ENCODE measurements around the gene LGR4. TPM values are rescaled to one million over a fixed set of nuclear protein-coding genes. Genes with fewer than 3 reads are reported as not detected.
A peak's percentile ranks its signal among the peaks of the same experiment; 100 is the strongest.

Gene LGR4
- total and polyA plus RNA-seq, 2 of the 13 experiments (the other 11 are each of a cell fraction or from before 2014, with no cell fraction given), result 42.1 to 68.7 TPM

- TF ChIP-seq MAZ (IDR thresholded peaks at IDR 0.05; ENCODE audit: borderline replicate concordance, low read depth, low read length), result no peak
- peak; percentile 73; the same call in 1 of the 2 replicates for TF ChIP-seq MAZ (CRISPR knock-in tag; IDR thresholded peaks at IDR 0.05; ENCODE audit: low read depth)
- TF ChIP-seq NPAS2 (CRISPR knock-in tag; IDR thresholded peaks at IDR 0.05; ENCODE audit: borderline replicate concordance), result no peak
- peak; percentile 76; the same call in 1 of the 2 replicates for TF ChIP-seq ZNF264 (CRISPR knock-in tag; IDR thresholded peaks at IDR 0.05)
- peak; percentile 86 for TF ChIP-seq HNF1B (CRISPR knock-in tag; IDR thresholded peaks at IDR 0.05)
- TF ChIP-seq, protein P1, sequence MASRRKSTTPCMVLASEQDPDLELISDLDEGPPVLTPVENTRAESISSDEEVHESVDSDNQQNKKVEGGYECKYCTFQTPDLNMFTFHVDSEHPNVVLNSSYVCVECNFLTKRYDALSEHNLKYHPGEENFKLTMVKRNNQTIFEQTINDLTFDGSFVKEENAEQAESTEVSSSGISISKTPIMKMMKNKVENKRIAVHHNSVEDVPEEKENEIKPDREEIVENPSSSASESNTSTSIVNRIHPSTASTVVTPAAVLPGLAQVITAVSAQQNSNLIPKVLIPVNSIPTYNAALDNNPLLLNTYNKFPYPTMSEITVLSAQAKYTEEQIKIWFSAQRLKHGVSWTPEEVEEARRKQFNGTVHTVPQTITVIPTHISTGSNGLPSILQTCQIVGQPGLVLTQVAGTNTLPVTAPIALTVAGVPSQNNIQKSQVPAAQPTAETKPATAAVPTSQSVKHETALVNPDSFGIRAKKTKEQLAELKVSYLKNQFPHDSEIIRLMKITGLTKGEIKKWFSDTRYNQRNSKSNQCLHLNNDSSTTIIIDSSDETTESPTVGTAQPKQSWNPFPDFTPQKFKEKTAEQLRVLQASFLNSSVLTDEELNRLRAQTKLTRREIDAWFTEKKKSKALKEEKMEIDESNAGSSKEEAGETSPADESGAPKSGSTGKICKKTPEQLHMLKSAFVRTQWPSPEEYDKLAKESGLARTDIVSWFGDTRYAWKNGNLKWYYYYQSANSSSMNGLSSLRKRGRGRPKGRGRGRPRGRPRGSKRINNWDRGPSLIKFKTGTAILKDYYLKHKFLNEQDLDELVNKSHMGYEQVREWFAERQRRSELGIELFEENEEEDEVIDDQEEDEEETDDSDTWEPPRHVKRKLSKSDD (CRISPR knock-in tag; IDR thresholded peaks at IDR 0.05; ENCODE audit: low read depth), result peak; percentile 94
- TF ChIP-seq MIXL1 (CRISPR knock-in tag; IDR thresholded peaks at IDR 0.05), result peak; percentile 69; the same call in 1 of the 2 replicates
- TF ChIP-seq, protein P2, sequence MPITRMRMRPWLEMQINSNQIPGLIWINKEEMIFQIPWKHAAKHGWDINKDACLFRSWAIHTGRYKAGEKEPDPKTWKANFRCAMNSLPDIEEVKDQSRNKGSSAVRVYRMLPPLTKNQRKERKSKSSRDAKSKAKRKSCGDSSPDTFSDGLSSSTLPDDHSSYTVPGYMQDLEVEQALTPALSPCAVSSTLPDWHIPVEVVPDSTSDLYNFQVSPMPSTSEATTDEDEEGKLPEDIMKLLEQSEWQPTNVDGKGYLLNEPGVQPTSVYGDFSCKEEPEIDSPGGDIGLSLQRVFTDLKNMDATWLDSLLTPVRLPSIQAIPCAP (CRISPR knock-in tag; IDR thresholded peaks at IDR 0.05; ENCODE audit: low read depth), result no peak
- TF ChIP-seq BHLHE40 (IDR thresholded peaks at IDR 0.05; ENCODE audit: low read length), result no peak
- no peak for TF ChIP-seq ZNF441 (CRISPR knock-in tag; IDR thresholded peaks at IDR 0.05; ENCODE audit: borderline replicate concordance)
- 0 out of 2 replicates have a peak, but pooled peaks have one; percentile 16 for TF ChIP-seq ONECUT2 (CRISPR knock-in tag; IDR thresholded peaks at IDR 0.05)
- peak; percentile 90 for TF ChIP-seq TAF1 (CRISPR knock-in tag; IDR thresholded peaks at IDR 0.05)
- TF ChIP-seq MBD4 (IDR thresholded peaks at IDR 0.05; ENCODE audit: borderline replicate concordance, low read length), result no peak
- no peak for TF ChIP-seq CEBPG (CRISPR knock-in tag; IDR thresholded peaks at IDR 0.05)
- TF ChIP-seq, protein P3, sequence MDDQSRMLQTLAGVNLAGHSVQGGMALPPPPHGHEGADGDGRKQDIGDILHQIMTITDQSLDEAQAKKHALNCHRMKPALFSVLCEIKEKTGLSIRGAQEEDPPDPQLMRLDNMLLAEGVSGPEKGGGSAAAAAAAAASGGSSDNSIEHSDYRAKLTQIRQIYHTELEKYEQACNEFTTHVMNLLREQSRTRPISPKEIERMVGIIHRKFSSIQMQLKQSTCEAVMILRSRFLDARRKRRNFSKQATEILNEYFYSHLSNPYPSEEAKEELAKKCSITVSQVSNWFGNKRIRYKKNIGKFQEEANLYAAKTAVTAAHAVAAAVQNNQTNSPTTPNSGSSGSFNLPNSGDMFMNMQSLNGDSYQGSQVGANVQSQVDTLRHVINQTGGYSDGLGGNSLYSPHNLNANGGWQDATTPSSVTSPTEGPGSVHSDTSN (CRISPR knock-in tag; IDR thresholded peaks at IDR 0.05; ENCODE audit: borderline replicate concordance), result no peak
- TF ChIP-seq ZBTB38 (CRISPR knock-in tag; IDR thresholded peaks at IDR 0.05), result peak; percentile 65
- no peak for TF ChIP-seq TBX3 (IDR thresholded peaks at IDR 0.05; ENCODE audit: borderline replicate concordance)
- no peak for TF ChIP-seq TCF7 (IDR thresholded peaks at IDR 0.05; ENCODE audit: low read depth)
- no peak for TF ChIP-seq ZNF83 (CRISPR knock-in tag; IDR thresholded peaks at IDR 0.05; ENCODE audit: borderline replicate concordance)
- TF ChIP-seq XBP1 (CRISPR knock-in tag; IDR thresholded peaks at IDR 0.05), result no peak
- 0 out of 2 replicates have a peak, but pooled peaks have one; percentile 27 for TF ChIP-seq ZC3H4 (CRISPR knock-in tag; IDR thresholded peaks at IDR 0.05; ENCODE audit: borderline replicate concordance)
- TF ChIP-seq ZFP36 (IDR thresholded peaks at IDR 0.05; ENCODE audit: borderline replicate concordance, low read depth, low read length, partially characterized antibody), result no peak
- TF ChIP-seq ZNF34 (CRISPR knock-in tag; IDR thresholded peaks at IDR 0.05; ENCODE audit: borderline replicate concordance), result peak; percentile 7; the same call in 1 of the 2 replicates
- peak; percentile 71; the same call in 1 of the 2 replicates for TF ChIP-seq ZNF670 (CRISPR knock-in tag; IDR thresholded peaks at IDR 0.05; ENCODE audit: borderline replicate concordance)
Measured at GRCh38 chr11:27506200-27507182, 33.9 kb upstream of the LGR4 start, which contains the start of gene LIN7C (continued).

Data from HepG2 (cell line).